NCI-H345 (cell line): ENCODE results near the gene CRELD2.

Experiments
- DNase-seq: peaks from one replicate; lab custom pipeline; 2025; lab: John Stamatoyannopoulos, UW

The CRELD2 gene

DNA sequence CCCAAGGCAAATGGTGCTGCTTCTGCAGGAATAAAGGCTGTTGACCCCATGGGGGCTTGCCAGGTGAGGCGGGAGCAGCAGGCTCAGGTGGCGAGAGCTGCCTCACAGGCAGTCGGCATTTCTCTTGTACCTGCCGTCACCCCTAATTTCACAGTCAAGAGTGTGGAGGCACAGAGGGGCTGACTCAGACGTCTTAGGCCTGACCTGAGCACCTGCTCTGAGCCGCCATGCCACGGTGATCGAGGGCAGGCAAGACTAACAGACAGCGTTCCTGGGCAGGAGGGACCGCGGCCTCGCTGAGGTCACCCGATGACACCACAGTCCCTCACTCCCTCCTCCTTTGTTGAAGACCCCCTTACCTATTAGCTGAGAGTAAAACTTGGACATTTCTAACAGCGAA lies 5.4 kb upstream of the CRELD2 start:
- DNase-seq = no peak

DNA sequence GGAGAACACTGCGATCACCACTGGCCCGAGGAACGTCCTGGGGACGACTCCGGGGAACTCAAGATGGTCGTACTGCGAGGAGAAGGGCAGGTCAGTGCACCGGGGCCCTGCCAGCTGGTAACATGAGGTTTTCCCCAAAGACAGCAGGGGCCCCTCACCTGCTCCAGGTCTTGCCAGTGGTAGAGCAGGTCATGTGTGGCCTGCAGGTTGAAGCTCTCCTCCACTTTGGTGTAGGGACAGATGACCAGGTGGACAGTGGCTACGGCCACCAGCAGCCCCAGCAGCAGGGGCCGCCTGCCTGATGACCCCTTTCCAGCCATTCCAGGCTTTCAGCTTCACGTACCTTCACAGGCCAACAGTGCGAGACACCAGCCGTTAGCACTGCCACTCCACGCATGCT lies 5.0 kb upstream of the CRELD2 start:
- DNase-seq = no peak

DNA sequence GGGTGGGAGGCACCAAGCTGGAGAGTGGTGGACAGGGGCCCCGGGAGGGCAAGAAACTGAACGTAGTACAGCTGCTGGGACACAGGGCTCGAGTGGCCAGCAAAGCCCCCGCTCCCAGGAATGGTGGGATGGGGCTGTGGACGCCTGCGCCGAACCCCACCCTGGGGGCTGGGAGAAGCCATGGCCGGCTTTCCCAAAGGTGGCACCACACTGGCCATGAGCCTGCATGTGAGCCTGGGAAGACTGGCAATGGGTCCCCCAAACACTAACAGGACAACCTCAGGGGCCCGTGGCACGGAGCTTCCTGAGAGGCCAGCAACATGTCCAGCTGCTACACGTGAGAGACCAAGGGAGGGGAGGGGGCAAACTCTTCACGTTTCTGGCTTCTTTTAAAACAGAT lies 4.2 kb upstream of the CRELD2 start:
- DNase-seq = no peak

DNA sequence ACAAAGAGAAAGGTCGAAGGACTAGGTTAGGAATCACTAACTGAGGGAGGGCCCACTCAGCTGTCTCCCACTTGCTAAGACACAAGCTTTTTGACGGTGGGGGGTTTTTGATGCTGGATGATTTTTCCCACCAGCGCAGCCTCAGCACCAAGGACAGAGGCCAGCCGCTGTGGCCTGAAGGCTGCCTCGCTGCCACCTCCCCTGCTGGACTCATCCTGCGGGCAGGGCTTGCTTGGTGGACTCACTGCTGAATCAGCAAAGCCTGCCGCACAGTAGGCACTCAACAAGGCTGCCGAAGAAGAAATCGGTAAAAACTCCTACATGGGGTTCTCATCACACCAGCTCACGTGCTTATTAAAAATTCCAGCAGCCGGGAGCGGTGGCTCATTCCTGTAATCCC lies 2.8 kb upstream of the CRELD2 start:
- no peak for DNase-seq

DNA sequence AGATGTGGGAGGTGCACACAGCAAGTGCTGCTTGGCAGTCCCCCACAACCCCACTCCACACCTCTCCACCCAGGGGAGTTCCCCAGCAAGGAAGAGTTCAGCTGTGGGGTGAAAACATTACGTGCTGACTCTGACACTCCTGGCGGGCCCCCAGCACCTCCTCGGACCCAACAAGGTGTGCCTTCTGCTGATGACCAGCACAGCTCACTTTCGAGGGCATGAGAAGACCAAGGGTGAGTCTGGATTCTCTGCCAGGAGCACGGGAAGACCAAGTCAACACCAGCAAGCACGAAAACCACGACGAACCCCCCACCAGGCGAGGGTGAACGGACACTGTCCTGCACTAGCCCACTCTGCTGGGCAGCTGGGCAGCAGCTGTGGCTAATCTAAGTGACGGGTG lies 1.6 kb upstream of the CRELD2 start:
- DNase-seq = no peak

DNA sequence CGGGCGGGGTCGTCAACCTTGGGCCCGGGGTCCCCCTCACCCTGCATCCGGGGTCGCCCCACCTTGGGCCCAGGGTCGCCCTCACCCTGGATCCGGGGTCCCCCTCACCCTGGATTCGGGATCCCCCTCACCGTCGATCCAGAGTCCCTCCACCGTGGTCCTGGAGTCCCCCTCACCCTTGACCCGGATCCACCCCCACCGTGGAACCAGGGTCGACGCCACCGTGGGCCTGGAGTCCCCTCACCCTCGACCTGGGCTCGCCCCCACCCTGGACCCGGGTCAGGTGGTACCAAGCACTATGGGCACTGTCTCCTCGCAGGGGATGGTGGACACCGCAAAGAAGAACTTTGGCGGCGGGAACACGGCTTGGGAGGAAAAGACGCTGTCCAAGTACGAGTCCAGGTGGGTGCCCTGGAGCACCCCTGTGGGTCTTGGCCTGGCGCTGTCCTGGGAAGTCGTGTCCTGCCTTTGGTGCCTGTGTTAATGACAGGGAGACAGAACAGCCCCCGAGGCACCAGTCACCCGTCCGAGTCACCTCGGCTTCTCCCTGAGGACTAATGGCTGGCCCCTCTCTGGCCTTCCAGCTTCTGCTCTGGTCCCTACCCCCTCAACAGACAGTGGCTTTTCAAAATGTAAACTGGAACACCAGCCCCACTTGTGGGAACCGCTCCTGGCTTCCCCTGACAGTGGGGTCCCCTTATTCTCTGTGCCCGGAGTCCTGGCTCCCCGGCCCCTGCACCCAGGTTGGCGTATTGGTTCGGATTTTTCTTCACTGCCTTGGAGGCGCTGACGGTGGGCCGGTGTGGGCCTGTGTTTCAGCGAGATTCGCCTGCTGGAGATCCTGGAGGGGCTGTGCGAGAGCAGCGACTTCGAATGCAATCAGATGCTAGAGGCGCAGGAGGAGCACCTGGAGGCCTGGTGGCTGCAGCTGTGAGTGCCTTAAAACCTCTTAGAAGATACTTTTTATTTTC lies 762 bp downstream of the CRELD2 start:
- DNase-seq = no peak

DNA sequence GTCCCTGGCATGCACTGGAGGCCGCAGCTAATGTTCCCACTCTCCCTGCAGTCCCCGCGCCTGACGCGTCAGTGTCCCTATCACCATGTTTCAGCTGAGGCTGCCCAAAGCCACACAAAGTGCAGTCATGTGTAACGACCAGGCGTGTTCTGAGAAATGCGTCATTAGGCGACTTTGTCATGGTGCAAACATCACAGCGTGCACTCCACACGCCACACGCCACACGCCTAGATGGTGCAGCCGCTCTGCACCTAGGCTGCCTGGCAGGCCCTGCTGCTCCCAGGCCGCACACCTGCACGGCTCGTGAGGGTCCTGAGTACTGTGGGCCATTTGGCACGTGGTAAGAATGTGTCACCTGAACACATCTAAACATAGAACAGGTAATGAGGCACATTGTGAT lies 2.4 kb downstream of the CRELD2 start:
- no peak for DNase-seq

DNA sequence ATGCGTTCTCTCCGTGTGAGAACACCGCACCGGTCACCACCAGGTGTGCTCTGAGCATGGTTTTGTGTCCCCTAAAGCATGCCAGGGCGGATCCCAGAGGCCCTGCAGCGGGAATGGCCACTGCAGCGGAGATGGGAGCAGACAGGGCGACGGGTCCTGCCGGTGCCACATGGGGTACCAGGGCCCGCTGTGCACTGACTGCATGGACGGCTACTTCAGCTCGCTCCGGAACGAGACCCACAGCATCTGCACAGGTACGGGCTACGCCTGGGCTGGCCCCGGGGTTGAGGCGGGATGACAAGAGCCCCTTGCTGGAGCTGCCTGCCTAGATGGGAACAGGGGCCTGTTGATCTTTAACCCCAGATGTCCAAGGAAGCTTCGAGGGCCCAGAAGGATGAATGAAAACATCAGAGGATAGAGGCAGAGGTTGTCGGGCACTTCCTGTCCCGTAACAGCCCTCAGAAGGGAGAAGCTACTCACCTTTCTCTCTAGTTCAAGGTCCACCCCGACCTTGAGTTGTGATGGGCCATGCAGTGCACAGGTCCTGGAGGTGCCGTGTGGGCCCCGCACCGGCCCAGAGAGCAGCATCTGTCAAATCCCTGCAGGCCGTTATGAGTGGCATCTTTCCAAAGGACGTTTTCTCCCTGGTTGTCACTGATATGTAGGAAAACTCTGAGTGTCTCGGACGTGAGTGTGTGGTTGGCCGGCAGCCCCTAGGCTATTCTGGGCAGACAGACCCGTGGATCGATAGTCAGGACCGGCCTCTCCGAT lies 3.3 kb downstream of the CRELD2 start:
- DNase-seq = no peak

DNA sequence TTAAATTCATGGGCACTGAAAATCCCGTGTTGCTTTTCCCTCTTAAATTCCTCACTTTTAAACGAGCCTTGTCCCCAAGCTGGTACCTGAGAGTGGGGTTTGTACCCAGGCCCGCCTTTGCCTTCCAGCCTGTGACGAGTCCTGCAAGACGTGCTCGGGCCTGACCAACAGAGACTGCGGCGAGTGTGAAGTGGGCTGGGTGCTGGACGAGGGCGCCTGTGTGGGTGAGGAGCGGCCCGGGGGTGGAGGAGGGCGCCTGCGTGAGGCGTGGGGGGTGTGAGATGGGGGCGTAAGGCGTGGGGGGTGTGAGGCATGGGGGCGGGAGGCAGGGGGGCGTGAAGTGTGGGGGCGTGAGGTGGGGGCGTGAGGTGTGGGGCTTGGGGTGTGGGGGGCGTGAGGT lies 4.0 kb downstream of the CRELD2 start:
- no peak for DNase-seq

DNA sequence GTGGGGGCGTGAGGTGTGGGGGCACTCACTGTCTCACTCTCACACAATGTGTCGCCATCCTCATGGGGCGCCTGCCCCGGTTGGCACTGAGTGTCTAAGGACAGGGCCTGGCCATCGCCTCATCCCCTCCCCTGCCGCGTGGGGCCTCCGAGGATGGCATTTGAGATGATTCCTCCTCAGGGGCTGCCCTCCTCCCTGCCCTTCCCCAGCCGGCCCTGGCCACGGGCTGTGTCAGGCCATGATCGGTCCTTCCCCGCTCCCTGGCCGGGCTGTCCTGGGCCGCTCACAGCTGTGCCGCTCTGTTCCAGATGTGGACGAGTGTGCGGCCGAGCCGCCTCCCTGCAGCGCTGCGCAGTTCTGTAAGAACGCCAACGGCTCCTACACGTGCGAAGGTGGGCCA lies 4.5 kb downstream of the CRELD2 start:
- no peak for DNase-seq

DNA sequence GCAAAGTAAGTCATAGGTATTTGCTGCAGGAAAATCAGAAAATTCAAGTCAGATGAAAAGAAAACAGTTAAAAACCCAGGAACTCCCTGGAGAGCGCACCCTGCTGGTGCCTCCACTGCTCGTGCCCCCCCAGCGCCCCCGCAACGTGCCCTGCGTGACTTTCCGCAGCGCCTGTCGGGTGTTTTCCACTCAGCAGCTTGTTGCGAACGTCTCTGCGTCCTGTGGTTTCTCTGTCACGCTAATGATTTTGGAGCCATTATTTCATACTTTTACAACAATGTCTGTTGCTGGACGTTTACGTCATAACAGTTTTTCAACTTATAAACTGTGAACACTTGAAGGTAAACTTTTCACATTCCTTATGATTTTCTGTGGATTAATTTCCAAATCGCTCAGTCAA lies 5.0 kb downstream of the CRELD2 start:
- DNase-seq = no peak

DNA sequence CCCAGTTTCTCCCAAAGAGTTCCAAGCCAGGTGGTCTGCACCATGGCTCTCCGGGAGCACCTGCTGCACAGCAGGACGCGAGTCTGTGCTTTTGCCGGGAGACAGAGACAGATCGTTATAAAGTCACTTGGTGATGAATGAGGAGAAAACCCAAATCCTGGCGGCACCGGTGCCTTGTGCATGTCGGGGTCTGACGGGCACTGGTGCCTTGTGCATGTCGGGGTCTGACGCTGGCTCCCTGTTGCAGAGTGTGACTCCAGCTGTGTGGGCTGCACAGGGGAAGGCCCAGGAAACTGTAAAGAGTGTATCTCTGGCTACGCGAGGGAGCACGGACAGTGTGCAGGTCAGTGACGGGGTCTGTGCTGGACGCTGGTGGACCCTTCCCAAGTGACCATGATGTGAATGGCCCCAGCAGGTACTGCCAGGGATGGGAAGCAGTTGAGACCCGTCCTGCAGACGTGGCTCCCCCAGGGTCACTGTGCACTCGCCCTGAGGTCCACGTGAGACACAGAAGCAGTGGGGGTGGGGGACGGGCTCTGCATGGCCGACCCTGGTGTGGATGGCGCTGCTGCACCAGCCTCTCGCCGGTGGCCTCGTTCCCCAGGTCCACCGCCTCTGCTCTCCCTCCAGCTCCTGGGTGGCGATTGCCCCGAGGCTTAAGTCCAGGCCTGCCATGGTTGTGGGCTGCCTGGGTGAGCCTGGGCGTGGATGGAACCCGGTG lies 5.8 kb downstream of the CRELD2 start:
- no peak for DNase-seq

DNA sequence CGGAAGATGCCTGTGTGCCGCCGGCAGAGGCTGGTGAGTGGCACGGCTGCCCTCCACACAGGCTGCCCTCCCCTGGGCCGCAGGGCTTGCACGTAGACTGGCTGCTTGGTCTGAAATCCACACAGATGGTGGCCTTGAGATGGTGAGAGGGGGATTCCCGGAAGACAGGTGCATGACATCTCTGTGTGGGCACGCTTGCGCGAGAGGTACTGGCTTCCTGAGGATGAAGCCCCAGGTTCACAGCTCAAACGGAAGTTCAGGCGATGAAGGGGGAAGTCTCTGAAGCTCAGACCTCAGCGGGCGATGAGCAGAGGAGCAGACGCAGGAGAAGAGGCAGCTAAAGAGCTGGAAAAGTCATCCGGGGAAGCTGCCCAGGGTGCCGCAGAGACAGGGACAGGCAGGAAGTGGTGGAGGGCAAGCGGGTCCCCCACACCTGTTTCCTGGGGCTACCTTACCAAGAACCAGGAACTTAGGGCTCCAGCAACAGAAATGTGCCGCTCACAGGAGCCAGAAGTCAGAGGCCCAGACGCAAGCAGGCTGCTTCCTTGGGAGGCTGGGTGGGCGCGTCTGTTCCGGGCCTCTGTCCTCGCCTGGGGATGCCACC lies 7.2 kb downstream of the CRELD2 start:
- no peak for DNase-seq

DNA sequence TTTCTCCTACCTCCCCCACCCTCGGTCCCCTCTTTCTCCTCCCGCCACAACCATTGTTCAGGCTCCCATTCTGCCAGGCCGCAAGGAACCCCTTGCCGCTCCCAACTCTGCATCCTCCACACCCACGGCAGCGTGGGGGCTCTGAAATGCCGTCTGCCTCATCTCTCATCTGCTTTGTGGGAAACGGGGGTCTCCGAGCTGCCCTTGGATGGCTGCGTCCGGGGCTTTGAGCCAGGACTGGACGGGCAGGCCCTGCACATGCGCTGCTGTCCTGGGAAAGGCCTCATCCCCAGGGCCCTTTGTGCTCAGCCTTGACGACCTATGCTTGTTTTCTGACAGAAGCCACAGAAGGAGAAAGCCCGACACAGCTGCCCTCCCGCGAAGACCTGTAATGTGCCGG lies 8.5 kb downstream of the CRELD2 start:
- DNase-seq = no peak

DNA sequence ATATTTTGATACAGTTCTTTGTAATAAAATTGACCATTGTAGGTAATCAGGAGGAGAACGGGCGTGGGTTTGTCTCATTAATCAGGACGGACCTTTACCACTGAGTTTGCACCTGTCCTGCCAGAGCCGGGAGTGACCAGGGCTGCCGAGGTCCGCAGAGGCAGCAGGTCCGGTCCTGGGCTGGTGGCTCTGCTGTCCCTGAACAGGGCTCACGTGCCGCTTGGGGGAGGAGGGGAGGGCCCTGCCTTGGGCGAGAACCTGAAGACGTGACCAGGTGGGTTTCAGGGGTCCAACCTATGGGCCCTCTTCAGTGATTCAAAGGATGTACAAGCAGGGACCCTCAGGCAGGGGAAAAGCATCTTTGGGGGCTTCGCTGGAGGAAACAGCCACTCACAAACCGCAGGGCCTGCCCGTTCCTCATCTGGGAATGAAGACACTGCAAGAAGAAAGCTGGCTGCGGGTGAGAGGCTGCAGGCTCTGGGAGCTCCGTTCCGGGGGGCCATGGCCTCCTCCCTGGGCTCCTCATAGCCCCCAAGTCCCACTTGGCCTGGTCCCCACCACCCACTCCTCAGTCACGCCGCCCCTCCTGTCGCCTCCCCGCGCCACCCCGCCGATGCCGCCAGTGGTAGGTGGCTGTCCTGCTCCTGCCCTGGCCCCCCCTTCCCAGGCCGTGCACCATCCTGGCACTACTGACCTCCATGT lies 9.2 kb downstream of the CRELD2 start:
- no peak for DNase-seq

DNA sequence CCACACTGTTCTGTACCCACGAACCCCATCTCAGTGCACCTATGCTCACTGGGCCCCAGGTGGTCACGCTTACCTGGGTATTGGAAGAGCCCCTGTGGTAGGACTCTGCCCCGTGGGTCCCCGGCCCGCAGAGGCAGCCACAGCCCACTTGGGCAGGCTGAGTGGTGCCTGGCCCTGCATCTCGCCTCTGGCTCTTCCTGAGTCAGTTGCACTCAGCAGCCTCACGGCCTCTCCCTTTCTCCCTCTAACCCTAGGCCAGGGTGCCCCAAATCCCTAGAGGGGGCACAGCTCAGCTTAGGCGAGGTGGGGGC lies 9.7 kb downstream of the CRELD2 start:
- DNase-seq = no peak

DNA sequence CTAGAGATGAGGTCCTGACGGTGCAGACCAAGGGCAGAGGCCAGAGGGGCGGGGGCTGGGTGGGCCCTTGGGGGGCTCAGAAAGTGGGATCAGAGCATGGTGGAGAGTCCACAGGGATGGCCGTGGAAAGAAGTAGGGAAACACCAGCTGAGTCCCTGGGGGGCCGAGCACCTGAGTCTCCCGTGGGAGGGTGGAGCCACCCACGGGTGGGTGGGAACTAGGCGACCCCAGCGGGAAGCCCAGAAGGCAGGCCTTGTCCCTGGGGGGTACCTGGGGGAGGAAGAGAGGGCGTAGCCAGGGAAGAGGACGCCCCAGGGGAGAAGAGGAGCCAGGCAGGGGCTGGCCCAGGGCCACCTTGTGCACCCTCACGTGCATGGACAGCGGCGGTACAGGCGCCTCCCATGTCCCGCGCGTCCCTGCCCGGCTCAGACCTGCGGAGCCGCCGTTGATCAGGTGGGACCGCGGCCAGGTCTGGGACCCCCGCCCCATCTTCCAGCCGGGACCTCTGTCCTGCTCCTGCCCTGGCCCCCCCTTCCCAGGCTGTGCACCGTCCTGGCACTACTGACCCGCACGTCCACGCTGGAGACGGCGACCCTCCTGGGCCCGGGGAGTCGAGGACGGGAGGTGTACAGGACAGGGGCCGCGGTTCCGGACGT lies 10.2 kb downstream of the CRELD2 start:
- no peak for DNase-seq

DNA sequence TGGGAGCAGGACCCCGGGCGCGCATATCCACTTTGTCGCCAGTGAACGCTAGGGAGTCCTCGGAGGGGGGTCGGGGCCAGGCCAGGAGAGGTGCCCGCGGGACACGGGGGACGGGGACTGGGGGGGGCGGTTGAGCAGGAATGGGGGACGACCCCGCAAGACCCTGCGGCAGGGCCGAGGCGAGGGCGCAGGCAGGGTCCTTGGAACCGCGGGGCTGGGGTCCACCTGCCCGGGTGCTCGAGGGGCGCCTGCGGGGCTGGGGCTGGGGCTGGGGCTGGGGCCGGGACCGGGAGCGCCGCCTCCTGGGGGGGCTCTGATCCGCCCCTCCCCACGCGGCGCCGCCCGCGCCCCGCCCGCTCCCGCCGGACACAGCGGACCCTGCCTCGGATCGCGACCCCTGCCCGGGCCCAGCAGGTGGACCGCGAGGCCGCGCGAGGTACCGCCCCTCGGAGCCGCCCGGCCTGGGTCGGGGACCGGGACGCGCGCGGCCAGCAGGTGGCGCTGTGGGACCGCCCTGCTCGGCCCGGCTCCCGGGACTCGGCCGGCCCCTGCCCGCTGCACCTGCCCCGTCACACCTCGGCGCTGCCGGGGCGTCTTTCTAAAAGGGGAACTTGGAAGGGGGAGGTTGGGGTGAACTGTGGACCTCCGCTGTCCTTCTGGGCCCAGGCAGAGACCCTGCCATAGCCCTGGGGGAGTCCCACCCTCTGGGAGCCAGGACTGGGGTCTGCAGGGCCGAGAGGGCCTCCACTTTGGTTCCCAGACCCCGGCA lies 11.0 kb downstream of the CRELD2 start:
- peak; percentile 36 for DNase-seq

DNA sequence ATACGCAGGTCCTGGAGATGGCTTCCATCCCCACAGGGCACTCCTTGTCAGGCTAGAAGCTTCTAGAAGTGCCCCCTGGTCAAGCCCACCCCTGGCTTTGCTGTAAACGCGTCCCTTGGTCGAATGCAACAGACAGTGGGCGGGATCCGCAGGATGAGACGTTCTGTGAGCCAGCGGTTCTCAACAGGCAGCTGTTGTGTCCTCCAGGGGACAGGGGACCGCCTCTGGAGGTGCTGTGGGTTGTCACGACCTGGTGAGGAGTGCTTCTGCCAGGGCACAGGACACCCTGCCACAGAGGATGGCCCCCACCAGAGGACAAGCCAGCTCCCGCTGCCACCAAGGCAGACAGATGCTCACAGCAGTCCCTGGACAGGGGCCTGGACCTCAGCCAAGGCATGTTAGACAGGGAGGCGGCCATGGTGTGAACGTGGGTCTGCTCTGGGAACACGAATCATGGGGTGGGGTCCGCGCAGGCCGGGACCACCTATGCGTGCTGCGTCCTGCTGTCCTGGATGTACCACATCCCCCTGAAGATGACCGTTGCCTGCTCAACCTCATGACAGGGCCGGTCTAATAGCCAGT lies 11.7 kb downstream of the CRELD2 start:
- no peak for DNase-seq
